Measurements from ENCODE around the gene PRLR. TPM values are rescaled to one million over a fixed set of nuclear protein-coding genes. Genes with fewer than 3 reads are reported as not detected.

The PRLR gene
- total and polyA plus RNA-seq, 2 of the 8 experiments (the other 6 are each of a cell fraction or from before 2014, with no cell fraction given): 0.53 to 2.5 TPM

DNA sequence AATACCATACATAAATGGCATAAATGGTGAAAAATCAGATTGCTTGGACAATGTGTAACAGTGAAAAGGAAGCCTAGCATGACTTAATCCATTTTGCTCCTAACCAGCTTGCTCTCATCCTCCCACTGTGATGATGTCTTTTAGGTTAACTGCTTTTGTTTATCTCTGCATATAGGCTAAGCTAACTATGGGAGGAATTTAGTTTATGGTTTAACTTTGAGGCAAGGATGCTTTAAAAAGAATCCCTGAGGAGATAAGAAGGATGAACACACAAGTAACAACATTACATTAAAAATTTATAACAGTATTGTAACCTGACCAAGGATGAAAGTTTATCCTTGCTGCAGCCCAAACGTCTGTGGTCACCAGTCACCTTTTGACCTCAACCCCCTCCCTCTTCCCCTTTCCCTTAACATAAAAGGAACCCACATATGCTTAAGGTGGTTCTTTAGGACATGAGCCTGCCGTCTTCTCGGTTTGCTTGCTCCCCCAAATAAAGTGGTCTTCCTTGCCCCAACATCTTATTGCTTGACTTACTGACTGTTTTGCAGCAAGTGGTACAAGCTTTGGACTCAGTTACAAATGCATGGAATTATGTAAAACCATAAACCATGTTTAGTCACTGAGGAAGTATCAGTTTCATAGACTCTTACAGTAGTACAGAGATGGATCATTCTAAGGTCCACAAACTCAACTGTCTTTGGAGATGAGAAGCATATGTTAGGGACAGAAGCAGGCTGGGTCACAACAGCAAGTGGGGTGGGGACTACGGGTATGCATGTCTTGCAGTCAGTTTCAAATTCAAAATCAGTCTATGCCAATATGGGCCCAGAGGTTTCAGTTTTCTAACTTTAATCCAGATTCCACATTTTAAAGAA lies 213.9 kb downstream of the PRLR start:
- no peak overlapping the region for H2BK5ac ChIP-seq (ENCODE audit: low read depth, low read length)
- WGBS, 2 experiments (ENCODE audit: extremely low coverage in 1 of 2, insufficient coverage in 1 of 2, insufficient read length in 1 of 2, insufficient replicate concordance in 2 of 2, low coverage in 1 of 2, low lambda C conversion rate in 2 of 2, missing lambda C conversion rate in 1 of 2): 77% methylated on average over 4 of the region's 4 CpGs; no CpG with 5 or more reads in 1 of the 2 experiments
- H3K56ac ChIP-seq (replicated peaks; ENCODE audit: insufficient read length, low read depth, low read length): no peak overlapping the region
- no peak overlapping the region for H3K4me2 ChIP-seq (ENCODE audit: insufficient read depth in 1 of 2, low read depth in 2 of 2, low read length in 2 of 2)
- no peak overlapping the region for H3K18ac ChIP-seq (ENCODE audit: extremely low read depth, low read length)
- no peaks in the 10 kb centered on the region; a peak in 1 of 4 replicates for H3K9me3 ChIP-seq (ENCODE audit: insufficient read depth in 2 of 2, low read depth in 1 of 2, low read length in 1 of 2)
- TF ChIP-seq BACH1 (IDR thresholded peaks at IDR 0.05; ENCODE audit: low read length) (no peak), EZH2 (IDR thresholded peaks at IDR 0.05; ENCODE audit: low read depth, low read length, severe bottlenecking) (no peak), POLR2A (IDR thresholded peaks at IDR 0.05; ENCODE audit: control extremely low read depth in 1 of 2, low read depth in 2 of 2, low read length in 2 of 2) (no peak), SRF (IDR thresholded peaks at IDR 0.05; ENCODE audit: low read depth, low read length) (no peak), TEAD4 (IDR thresholded peaks at IDR 0.05; ENCODE audit: low read depth, low read length) (no peak), CHD2 (IDR thresholded peaks at IDR 0.05; ENCODE audit: low read length) (no peak)
- no peak overlapping the region for H2AK5ac ChIP-seq (ENCODE audit: low read depth, low read length)
- CTCF ChIA-PET (ENCODE audit: partially characterized antibody): interaction anchor here (1.5 to 3.5 kb wide), 2 partner anchors 13 to 15 kb away, joined by 3 to 14 read pairs; no protein-coding TSS in a partner anchor
- no peak overlapping the region for H2BK15ac ChIP-seq (ENCODE audit: low read length)
- no peak overlapping the region for H2BK20ac ChIP-seq (ENCODE audit: low read length)
- no peak overlapping the region for H3K4ac ChIP-seq (replicated peaks; ENCODE audit: insufficient read length, low read depth, low read length)
- no peaks in the 10 kb centered on the region for H3K4me1 ChIP-seq (replicated peaks in 1 of 4; ENCODE audit: control insufficient read depth in 3 of 4, insufficient read depth in 4 of 4, low read length in 3 of 4)
- H3K79me1 ChIP-seq (ENCODE audit: low read depth, low read length): no peaks in the 10 kb centered on the region
- no peak for FAIRE-seq
- no peak overlapping the region for H3K23ac ChIP-seq (ENCODE audit: insufficient read length)
- H3K14ac ChIP-seq (ENCODE audit: insufficient read length): no peak overlapping the region
- no peaks in the 10 kb centered on the region for H3K36me3 ChIP-seq (ENCODE audit: control insufficient read depth in 2 of 4, insufficient read depth in 4 of 4, low read length in 3 of 4)
- H2BK120ac ChIP-seq (replicated peaks; ENCODE audit: low read depth, low read length): no peak overlapping the region
- POLR2A ChIA-PET (ENCODE audit: partially characterized antibody): interaction anchor here (0.7 kb wide), 1 partner anchor 9 kb away, joined by 3 read pairs; no protein-coding TSS in a partner anchor
- no peaks in the 10 kb centered on the region for H3K79me2 ChIP-seq (ENCODE audit: control insufficient read depth in 1 of 2, insufficient read depth in 2 of 2, low read length in 2 of 2)
- no peaks in the 10 kb centered on the region for H3K23me2 ChIP-seq (ENCODE audit: low read depth, low read length)
- H4K5ac ChIP-seq (ENCODE audit: insufficient read length, low read depth, low read length): no peak overlapping the region
- H3K27me3 ChIP-seq (replicated peaks in 1 of 4; ENCODE audit: control insufficient read depth in 3 of 4, extremely low read depth in 1 of 4, insufficient read depth in 3 of 4, low read length in 3 of 4): no peaks in the 10 kb centered on the region
- DNase-seq (ENCODE audit: low read depth in 1 of 2, low spot score in 2 of 2): no peak
- H3K27ac ChIP-seq (ENCODE audit: low read depth, low read length): no peak overlapping the region
- no peak overlapping the region for H3K4me3 ChIP-seq (ENCODE audit: extremely low read depth in 1 of 4, insufficient read depth in 2 of 4, low read depth in 3 of 4, low read length in 4 of 4)
- H4K91ac ChIP-seq (replicated peaks; ENCODE audit: insufficient read length, low read length): no peak overlapping the region
- H2AFZ ChIP-seq (ENCODE audit: low read length): no peak overlapping the region
- H3K9ac ChIP-seq (replicated peaks in 1 of 4; ENCODE audit: extremely low read depth in 1 of 4, low read depth in 3 of 4, low read length in 3 of 4): no peak overlapping the region
- no peak overlapping the region for H2BK12ac ChIP-seq (ENCODE audit: low read depth, low read length)
- no peaks in the 10 kb centered on the region for H4K20me1 ChIP-seq (replicated peaks in 1 of 2; ENCODE audit: control insufficient read depth in 1 of 2, insufficient read depth in 2 of 2, low read length in 2 of 2)
- no peak overlapping the region for H4K8ac ChIP-seq (ENCODE audit: extremely low read depth, insufficient read depth, low read length)
